RPMI7951 (cell line): Measurements from ENCODE around the gene SDK1. TPM values are rescaled to one million over a fixed set of nuclear protein-coding genes. Genes with fewer than 3 reads are reported as not detected.
"Not testable (repeated sequence)": the region's sequence is repeated elsewhere in the genome, so short reads cannot be mapped to it uniquely, and the experiment has no call there.

Experiments
- DNase-seq: peaks from one replicate; pipeline ENCODE4 v3.0.0-alpha.2; 2012; ENCODE audit warnings: low read depth
- total RNA-seq: library from RNA; depleted of rRNA; stranded (reverse); fragments of >200 nt; shearing (Covaris generic); gene quantifications from 2 replicates; pipeline ENCODE4 v1.2.3, GENCODE V29; 2014

Gene SDK1
- total RNA-seq, 1 experiment from 2014 or later, result 3.1 TPM

GRCh38 chr7:4201566-4201965 is 900.5 kb downstream of the SDK1 start:
- DNase-seq, result no peak

DNA sequence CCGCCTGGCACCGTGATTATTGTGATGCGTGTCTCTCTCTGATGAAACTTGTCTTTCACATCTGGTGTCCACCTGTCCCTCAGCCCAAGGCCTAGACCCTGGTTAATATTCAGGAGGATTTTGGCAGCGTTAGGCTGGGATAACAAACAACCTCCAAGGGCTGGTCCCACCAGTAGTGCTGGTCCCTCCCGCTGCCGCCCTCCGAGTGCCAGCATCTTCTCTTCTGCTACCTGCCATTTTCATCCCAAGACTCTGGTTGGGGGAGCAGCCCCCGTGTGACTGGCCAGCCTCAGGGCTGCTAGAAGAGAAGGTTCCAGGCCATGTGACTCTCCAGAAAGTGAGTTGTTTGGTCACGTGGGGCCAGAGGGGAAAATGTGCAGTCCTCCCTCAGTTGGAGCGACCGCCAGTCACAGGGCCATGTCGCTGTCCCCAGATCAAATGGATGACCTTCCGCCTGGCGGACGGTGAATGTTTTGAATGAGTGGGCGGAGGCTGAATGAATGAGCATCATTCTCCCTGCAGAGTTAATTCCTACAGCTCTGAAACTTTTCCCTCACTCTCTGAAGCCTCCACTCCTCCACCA is 901.2 kb downstream of the SDK1 start:
- DNase-seq, result no peak

- no peak for DNase-seq
These were observed 901.9 kb downstream of the SDK1 start for GRCh38 chr7:4202954-4203353.

DNA sequence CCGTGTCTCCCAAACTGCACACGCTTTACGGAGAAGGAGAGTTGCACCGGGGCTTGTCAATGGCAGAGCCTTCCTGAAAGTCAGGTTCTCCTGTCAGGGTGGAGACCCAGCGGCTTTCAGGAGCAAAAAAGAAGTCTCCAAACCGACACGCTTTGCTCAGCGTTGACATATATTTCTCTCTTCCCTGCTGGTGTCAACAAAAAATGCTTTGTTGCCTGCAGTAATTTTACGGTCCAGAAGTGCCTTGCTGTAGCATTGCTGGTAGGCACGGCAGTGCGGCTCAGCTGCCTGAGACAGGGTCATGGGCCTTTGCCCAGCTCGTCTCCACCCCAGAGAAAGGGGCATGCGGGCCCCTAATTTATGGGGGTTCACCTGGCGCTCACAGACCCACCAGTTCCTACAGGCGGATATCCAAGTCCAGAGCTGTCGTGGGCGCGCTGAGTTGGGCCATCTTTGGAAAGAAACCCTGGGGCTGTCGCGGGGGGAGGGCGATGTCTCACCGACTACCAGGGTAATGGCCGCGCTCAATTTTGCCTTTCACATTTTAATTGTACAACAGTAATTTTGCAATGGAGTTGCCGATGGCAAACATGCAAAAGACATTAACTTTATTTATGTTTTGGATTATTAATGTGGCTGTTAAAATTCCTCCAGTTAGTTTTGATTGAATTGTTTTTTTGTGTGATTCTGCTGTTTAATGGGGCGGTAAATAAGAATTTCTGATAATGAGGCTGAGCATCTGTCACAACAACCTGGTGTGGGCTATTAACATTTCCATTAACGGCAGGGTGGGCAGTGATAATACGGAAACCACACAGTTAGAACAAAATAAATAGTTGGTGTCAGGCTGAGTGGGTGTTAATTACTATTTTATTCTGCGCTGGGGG is 902.8 kb downstream of the SDK1 start:
- no peak for DNase-seq

DNA sequence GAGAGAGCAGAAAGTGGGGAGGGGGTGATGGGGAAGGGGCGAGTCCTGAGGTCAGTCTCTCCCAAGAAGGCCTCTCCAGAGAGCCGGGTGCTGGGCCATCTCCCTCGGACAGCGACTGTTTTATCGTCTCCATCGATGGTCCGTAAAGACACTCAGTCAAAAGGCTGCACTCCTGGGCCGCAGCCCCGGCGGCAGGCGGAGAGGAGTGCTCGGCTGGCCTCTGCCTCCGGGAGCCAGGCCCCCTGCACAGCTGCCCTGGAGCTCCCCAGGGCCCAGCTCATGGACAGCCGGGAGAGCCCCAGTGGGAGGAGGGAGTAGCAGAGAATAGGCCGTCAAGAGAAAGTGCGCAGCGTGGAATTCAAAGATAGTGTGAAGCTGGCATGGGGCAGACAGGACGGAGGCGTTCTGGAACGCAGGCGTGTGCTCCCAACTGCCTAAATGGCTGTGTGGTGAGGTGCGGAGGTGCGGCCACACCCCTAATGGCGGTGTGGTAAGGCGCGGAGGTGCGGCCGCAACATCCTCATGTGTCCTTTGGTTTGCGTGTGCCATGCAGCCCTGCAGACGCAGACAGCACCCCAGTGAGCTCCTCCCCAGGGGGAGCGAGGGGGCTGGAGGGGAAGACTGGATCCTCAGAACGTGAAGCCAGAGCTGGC is 903.6 kb downstream of the SDK1 start:
- DNase-seq, result no peak

DNA sequence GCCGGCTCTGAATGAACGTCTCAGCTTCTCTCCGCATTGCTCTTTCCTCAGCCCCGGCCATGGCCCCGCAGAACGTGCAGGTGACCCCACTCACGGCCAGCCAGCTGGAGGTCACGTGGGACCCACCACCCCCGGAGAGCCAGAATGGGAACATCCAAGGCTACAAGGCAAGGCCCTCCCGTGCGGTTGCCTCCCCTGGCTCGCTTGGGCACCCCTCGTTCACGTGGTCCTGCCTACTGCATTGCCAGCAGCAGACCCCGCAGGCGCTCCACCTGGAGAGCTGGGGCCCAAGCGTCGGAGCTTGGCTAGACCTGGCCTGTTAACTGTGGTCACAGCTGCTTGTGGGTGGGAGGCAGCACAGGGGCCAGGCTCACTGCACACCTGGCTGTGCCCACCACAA is 904.8 kb downstream of the SDK1 start:
- DNase-seq, result no peak

DNA sequence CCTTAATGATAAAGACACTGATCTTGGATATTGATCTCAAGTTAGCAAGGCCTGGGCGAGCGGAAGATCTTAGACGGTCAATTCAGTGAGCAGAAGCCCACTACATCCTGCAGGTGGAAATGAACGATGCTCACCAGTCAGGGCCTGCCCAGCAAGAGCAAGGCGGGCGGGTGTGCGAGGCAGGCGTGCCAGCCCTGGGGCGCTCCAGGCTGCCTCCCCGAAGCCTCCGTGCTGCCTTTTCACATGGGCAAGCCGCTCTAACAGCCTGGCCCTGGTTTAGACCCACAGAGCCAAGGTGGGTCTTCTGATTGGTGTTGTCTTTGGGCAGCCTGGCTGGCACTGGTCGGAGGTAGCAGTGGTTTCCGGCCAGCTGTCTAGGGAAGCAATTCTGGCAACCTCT is 906.0 kb downstream of the SDK1 start:
- no peak for DNase-seq

GRCh38 chr7:4208086-4208485 is 907.0 kb downstream of the SDK1 start:
- DNase-seq, result no peak

- no peak for DNase-seq
These were observed 907.5 kb downstream of the SDK1 start for GRCh38 chr7:4208586-4208985.

DNA sequence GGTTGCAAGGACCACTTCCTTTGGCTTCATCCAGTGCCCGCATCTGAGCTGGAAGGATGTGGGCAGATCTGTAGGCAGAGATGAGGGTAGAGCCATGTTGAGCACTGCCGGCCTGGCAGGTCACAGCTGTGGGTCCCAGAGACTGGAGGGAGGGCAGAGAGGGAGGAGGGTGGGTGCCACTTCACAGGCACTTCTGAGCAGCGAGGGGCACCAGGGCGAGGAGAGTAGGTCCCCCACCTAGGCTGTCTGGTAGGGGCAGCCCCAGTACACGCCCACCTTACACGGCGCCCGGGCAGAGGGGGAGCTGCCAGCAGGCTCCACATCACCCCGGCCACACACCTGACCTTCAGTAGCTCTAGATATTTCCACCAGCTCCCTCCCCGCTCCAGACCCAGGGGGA is 908.1 kb downstream of the SDK1 start:
- DNase-seq, result no peak

GRCh38 chr7:4209966-4210365 is 908.9 kb downstream of the SDK1 start:
- no peak for DNase-seq

GRCh38 chr7:4210821-4211220 is 909.8 kb downstream of the SDK1 start:
- DNase-seq, result no peak

DNA sequence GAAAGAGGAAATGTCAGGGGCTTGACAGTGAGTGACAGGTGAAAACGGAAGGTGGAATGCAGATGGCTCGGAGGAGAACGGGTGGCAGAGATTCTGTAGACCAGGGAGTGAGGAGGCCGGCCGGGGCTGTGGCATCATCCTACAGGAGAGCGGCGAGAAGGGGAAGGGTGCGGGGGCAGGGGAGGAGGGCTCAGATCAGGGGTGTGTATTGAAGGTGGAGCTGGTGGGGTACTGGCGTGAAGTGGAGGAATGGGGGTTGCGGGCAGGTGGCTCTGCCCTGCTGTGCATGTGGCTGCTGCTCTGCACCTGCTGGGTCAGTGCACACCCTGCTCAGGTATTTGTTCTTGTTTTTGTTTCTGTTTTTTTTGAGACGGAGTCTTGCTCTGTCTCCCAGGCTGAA is 910.2 kb downstream of the SDK1 start:
- DNase-seq, result no peak

- no peak for DNase-seq
These were observed 911.3 kb downstream of the SDK1 start for GRCh38 chr7:4212376-4212775.

DNA sequence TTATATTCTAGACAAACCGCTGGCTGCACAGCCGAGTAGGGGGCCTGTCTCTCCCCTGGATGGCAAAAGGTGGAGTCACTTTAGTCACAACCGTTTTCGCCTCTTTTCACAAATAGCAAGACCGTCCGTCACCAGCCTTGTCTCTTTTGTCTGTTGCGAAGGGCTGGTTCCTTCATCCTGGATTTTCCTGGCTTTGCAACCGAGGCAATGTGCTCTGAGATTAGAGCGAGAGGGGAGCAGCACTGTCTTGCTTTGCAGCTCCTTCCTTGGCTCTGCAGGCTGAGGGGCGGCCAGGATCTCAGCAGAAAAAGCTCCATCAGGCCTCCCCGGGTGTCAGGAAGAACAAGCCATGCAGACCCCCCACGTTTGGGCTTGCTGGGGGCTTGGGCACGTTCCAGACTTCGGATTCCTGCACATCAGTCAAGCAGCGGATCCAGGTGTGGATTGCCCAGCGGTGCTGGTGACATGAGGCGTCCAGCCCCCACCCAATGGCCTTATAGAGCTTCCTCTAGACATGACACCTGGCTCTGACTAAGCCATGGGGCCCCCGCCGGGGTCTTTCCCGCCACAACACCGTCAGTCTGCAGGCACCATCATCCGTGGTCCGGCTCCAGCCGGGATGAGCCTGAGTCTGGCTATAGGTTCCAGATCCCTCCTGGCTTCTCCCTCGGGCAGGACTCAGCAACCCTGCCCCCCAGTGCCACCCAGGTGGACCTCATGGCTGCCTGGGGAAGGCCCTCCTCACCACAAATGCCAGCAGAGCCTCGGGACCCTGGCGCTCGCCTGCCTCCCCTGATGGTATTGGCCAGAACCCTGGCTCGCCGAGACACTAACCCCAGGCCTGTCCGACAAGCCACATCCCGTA is 913.5 kb downstream of the SDK1 start:
- no peak for DNase-seq

- DNase-seq, result no peak
These were observed 914.2 kb downstream of the SDK1 start for GRCh38 chr7:4215176-4215720.

DNA sequence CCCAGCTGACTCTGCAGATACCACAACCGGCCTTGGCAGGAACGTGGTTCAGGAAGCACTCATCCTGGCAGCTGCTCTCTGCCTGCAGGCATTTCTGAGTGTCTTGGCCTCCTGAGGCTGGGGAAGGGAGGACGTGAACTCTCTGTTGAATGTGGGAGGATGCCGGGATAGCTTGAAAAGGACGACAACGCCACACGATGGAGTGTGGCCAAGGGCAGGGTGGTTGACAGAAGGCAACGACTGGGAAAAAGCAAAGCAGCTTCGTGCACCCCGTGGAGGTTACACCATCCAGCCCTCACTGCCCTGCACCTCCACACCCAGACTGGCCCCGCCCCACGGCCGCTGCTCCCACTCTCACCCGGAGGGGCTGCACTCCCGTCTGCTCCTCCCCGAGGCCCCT is 915.0 kb downstream of the SDK1 start:
- peak; percentile 6 for DNase-seq

- not testable (repeated sequence) for DNase-seq
These were observed 916.1 kb downstream of the SDK1 start for GRCh38 chr7:4217126-4217660.

- no peak for DNase-seq
These were observed 917.4 kb downstream of the SDK1 start for GRCh38 chr7:4218481-4218880.

GRCh38 chr7:4220011-4220410 is 919.0 kb downstream of the SDK1 start:
- DNase-seq, result no peak

DNA sequence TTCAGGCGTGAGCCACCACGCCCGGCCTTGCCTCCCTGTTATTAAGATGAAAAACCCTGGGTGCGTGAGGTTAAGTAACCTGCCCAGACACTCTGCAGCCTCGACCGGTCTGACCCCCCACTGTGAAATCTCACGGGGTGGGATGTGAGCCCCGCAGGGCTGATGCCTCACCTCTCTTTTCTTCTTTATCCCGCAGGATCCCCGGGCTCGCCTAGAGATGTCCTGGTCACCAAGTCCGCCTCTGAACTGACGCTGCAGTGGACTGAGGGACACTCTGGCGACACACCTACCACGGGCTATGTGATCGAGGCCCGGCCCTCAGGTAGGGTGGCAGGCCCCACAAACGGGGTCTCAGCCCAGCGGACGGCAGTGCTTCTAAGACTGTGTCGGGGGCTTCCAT is 920.0 kb downstream of the SDK1 start:
- no peak for DNase-seq
